Measurements from ENCODE around the gene LBHD2. TPM values are rescaled to one million over a fixed set of nuclear protein-coding genes. Genes with fewer than 3 reads are reported as not detected.
A peak's percentile ranks its signal among the peaks of the same experiment; 100 is the strongest.
"Not testable (repeated sequence)": the region's sequence is repeated elsewhere in the genome, so short reads cannot be mapped to it uniquely, and the experiment has no call there.

Gene LBHD2
- total RNA-seq, 2 donors from 2014 or later = not detected

DNA sequence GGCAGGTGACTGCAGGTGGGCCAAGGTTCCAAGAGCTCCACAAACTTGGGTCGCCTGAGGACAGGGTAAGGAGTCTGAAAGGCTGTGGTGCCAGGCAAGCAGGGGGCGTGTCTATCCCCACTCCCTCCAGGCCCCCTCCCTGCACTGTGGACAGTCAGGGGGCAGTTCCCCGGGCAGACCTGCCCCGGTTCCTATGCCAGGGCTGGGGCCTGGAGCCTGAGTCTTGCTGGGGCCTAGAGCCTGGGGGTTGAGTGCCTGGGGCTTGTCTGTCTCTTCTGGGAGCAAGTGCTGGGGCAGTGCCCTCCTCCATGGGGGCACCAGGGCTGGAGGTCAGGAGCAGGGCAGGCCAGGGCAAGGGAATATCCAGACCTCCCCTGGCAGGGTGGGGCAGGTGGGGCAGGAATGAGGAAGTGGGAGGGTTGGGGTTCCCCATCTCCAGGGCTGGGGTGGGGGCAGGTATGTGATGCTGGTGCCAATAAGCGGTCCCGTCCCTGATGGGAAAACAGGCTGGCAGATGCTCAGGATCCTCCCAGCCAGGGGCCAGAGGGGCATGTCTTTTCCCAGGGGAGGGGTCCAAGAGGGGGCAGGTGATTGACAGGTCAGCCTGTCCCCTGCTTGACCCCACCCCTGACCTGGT lies 27.3 kb downstream of the LBHD2 start:
- Histone ChIP-seq H3K4me3 (no peak overlapping the region), H3K4me1 (peaks cover 43% of the 10 kb centered on the region), H3K36me3 (replicated peaks in 1 of 2; ENCODE audit: insufficient read depth in 1 of 2, low read depth in 2 of 2) (no peaks in the 10 kb centered on the region), H3K9me3 (no peaks in the 10 kb centered on the region), H3K27ac (peak overlapping the region; percentile 61 to 82 (median 67)), H3K27me3 (no peaks in the 10 kb centered on the region)
- intact Hi-C loops (cut with DNase I) = loop anchor here (5.0 kb wide), 1 partner anchor 66 kb away; no protein-coding TSS in a partner anchor
- ATAC-seq = peak; percentile 57
- no peak for TF ChIP-seq POLR2A (IDR thresholded peaks at IDR 0.05)
- TF ChIP-seq, protein P1, sequence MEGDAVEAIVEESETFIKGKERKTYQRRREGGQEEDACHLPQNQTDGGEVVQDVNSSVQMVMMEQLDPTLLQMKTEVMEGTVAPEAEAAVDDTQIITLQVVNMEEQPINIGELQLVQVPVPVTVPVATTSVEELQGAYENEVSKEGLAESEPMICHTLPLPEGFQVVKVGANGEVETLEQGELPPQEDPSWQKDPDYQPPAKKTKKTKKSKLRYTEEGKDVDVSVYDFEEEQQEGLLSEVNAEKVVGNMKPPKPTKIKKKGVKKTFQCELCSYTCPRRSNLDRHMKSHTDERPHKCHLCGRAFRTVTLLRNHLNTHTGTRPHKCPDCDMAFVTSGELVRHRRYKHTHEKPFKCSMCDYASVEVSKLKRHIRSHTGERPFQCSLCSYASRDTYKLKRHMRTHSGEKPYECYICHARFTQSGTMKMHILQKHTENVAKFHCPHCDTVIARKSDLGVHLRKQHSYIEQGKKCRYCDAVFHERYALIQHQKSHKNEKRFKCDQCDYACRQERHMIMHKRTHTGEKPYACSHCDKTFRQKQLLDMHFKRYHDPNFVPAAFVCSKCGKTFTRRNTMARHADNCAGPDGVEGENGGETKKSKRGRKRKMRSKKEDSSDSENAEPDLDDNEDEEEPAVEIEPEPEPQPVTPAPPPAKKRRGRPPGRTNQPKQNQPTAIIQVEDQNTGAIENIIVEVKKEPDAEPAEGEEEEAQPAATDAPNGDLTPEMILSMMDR (IDR thresholded peaks at IDR 0.05) = no peak
- peak in 3 of 4 donors; percentile 46 to 70 (median 57) for DNase-seq
- 61% methylated on average over 6 of the region's 6 CpGs; no CpG with 5 or more reads in 1 of the 2 donors for WGBS, 2 donors

DNA sequence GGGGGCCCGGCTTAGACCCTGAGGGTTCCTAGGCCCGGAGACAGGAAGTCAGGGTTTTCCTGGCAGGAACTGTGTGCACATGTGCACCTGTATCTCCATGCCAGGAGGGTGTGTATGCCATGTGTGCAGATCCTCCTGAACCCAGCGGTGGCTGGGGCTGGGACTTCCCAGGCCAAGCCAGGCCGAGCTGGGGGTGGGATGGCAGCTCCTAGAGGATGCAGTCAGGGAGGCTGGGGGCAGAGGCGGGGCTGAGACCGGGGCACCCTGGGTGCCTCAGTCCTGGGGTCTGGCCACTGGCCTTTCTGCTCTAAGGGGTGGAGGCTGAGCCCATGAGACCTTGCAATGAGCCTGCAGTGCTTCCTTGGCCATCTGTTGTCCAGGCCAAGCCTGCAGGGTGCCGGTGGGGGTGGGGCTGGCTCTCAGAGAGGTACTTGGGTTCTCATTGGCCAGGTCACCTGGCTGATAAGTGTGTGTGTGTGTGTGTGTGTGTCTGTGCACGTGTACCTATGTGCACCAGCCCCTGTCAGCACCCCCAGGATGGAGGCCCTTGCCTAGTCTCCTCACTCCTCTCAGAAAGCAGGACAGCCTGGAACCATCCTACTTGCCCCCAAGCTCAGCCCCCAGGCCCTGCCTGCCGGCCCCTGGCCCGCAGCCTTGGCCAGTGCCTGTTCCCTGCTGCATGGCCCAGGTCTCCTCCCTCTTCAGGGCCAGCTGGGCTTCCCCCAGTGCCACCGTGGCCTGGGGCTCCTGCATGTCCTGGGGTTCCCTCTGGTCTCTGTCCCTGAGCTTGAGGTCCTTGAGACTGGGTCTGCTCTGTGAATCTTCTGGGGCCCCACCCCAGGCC lies 28.6 kb downstream of the LBHD2 start:
- WGBS, 2 donors = 51 to 53% methylated on average over 7 to 10 of the region's 11 CpGs
- no peak for TF ChIP-seq POLR2A (IDR thresholded peaks at IDR 0.05)
- TF ChIP-seq, protein P1 (IDR thresholded peaks at IDR 0.05) = no peak
- no peaks in the 10 kb centered on the region for H3K27me3 ChIP-seq
- intact Hi-C loops (cut with DNase I) = loop anchor here (5.0 kb wide), 1 partner anchor 65 kb away; no protein-coding TSS in a partner anchor
- DNase-seq (no peak), ATAC-seq (no peak)
- H3K27ac ChIP-seq = peak overlapping the region in 3 of 4 donors; percentile 61 to 82 (median 72)
- H3K4me3 ChIP-seq = no peak overlapping the region
- peaks cover 43% of the 10 kb centered on the region for H3K4me1 ChIP-seq
- H3K36me3 ChIP-seq (replicated peaks in 1 of 2; ENCODE audit: insufficient read depth in 1 of 2, low read depth in 2 of 2) = no peaks in the 10 kb centered on the region
- H3K9me3 ChIP-seq = no peaks in the 10 kb centered on the region

DNA sequence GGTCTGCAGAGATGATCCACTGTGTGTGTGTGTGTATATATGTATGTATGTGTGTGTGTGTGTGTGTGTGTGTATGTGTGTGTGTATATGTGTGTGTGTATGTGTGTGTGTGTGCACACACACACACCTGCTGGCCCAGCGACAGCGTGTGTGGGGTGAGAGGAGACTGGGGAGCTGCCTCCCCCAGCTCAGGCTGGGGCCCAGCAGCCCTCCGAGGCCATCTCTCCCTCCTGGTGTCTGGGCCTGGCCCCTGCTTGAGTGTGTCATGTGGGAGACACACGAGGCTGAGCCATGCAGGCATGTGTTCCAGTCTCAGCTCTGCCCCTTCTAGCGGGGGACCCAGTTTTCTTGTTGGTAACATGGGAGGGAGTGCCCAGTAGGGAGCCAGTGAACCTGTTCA lies 29.3 kb downstream of the LBHD2 start:
- WGBS, 2 donors = 75 to 100% methylated on average over 2 to 5 of the region's 5 CpGs
- no peaks in the 10 kb centered on the region for H3K36me3 ChIP-seq (replicated peaks in 1 of 2; ENCODE audit: insufficient read depth in 1 of 2, low read depth in 2 of 2)
- no peak overlapping the region for H3K4me3 ChIP-seq
- H3K27ac ChIP-seq = no peak overlapping the region
- no peaks in the 10 kb centered on the region for H3K9me3 ChIP-seq
- no peak for ATAC-seq
- TF ChIP-seq, protein P1 (IDR thresholded peaks at IDR 0.05) = no peak
- TF ChIP-seq POLR2A (IDR thresholded peaks at IDR 0.05) = no peak
- H3K27me3 ChIP-seq = no peaks in the 10 kb centered on the region
- no peak for DNase-seq
- intact Hi-C loops (cut with DNase I) = loop anchor here (5.0 kb wide), 1 partner anchor 64 kb away; no protein-coding TSS in a partner anchor
- H3K4me1 ChIP-seq = peaks cover 42% of the 10 kb centered on the region

DNA sequence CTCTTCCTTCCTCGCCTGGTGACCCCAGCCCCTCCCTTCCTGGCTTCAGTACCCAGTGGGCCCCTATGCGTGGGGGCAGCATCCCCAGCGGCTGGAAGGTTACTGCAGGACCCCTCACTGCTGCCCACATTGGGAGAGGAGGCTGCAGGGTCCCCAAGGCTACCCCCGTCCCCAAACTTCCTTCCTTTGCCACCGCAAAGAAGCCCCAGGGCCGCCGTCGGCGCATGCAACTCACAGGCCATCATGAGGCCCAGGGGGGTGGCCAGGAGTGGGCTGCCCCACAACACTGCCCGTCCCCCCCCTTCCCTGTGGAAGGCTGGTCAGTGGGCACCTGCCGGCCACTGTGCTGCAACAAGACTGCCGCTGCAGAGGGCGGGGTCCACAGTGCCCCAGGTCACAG lies 29.8 kb downstream of the LBHD2 start:
- WGBS, 2 donors = 81% methylated on average over 12 of the region's 13 CpGs; no CpG with 5 or more reads in 1 of the 2 donors
- H3K4me3 ChIP-seq = no peak overlapping the region
- no peaks in the 10 kb centered on the region for H3K9me3 ChIP-seq
- TF ChIP-seq, protein P1 (IDR thresholded peaks at IDR 0.05) = no peak
- TF ChIP-seq POLR2A (IDR thresholded peaks at IDR 0.05) = no peak
- H3K4me1 ChIP-seq = peaks cover 40% of the 10 kb centered on the region
- H3K36me3 ChIP-seq (replicated peaks in 1 of 2; ENCODE audit: insufficient read depth in 1 of 2, low read depth in 2 of 2) = no peaks in the 10 kb centered on the region
- DNase-seq = no peak
- no peaks in the 10 kb centered on the region for H3K27me3 ChIP-seq
- intact Hi-C loops (cut with DNase I) = loop anchor here (5.0 kb wide), 1 partner anchor 64 kb away; no protein-coding TSS in a partner anchor
- ATAC-seq = no peak
- H3K27ac ChIP-seq = no peak overlapping the region

DNA sequence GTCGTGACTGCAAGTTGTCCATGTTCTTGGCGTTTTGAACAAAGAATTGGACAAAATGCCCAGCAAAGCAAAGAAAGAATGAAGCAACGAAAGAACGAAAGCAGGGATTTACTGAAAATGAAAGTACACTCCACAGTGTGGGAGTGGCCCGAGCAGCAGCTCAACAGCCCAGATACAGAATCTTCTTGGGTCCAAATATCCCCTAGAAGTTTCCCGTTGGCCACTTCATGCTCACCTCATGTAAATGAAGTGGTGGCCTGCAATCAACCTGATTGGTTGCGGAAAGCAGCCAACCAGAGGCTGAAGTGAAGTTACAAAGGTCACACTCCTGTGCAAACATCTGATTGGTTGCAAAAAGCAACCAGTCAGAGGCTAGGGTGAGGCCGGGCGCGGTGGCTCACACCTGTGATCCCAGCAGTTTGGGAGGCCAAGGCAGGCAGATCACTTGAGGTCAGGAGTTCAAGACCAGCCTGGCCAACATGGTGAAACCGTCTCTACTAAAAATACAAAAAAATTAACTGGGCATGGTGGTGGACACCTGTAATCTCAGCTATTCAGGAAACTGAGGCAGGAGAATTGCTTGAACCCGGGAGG lies 31.2 kb downstream of the LBHD2 start:
- H3K27me3 ChIP-seq; H3K9me3 ChIP-seq; intact Hi-C loops (cut with DNase I); H3K4me3 ChIP-seq; DNase-seq; ATAC-seq; H3K36me3 ChIP-seq (replicated peaks in 1 of 2; ENCODE audit: insufficient read depth in 1 of 2, low read depth in 2 of 2): not testable (repeated sequence)
- WGBS, 2 donors = 72 to 81% methylated on average over 12 of the region's 12 CpGs
- Histone ChIP-seq H3K4me1 (peaks cover 33% of the 10 kb centered on the region), H3K27ac (peak overlapping the region in 1 of 4 donors; percentile 44)
